ENCODE results near the gene SLC25A5. TPM values are rescaled to one million over a fixed set of nuclear protein-coding genes. Genes with fewer than 3 reads are reported as not detected.
"Not testable (repeated sequence)": the region's sequence is repeated elsewhere in the genome, so short reads cannot be mapped to it uniquely, and the experiment has no call there.

Gene SLC25A5
- total RNA-seq, 1 donor from 2014 or later = 153 TPM

DNA sequence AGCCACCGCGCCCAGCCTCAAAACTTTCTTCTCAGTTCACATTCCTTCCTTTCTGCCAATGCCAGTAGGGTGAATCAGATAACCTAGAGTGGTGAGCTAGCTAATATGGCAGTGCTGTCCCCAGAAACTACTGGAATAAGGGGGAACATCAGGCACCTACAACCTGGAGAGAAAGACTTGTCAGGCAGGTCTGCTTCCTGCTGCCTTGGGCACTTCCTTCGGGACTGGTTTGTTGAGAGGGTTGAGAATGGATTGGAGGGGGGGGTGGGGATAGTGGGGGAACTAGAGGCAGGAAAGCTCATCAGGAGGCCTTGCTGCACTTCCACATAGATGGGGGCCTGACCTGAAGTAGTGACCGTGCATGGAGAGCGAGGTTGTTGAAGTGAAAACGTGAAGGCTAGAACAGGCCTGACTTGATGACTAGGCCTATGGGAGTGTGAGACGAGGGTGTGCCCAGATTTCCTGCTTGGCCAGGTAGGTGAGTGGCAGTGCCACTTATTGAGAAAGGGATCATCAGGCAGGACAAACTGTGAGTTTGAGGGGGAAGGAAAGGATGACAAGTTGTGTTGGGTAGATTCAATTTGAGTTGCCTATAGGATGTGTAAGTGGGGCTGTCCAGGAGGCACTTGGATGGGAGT, 33.4 kb downstream of the SLC25A5 start:
- H3K4me1 Mint-ChIP-seq (ENCODE audit: low read depth) = peaks cover 20% of the 10 kb centered on the region
- DNase-seq (ENCODE audit: low spot score) = peak; percentile 15
- peak overlapping the region; percentile 29 for H3K27ac Mint-ChIP-seq (ENCODE audit: unreplicated experiment)
- H3K36me3 Mint-ChIP-seq (ENCODE audit: low read depth) = no peaks in the 10 kb centered on the region
- TF ChIP-seq, protein P1, sequence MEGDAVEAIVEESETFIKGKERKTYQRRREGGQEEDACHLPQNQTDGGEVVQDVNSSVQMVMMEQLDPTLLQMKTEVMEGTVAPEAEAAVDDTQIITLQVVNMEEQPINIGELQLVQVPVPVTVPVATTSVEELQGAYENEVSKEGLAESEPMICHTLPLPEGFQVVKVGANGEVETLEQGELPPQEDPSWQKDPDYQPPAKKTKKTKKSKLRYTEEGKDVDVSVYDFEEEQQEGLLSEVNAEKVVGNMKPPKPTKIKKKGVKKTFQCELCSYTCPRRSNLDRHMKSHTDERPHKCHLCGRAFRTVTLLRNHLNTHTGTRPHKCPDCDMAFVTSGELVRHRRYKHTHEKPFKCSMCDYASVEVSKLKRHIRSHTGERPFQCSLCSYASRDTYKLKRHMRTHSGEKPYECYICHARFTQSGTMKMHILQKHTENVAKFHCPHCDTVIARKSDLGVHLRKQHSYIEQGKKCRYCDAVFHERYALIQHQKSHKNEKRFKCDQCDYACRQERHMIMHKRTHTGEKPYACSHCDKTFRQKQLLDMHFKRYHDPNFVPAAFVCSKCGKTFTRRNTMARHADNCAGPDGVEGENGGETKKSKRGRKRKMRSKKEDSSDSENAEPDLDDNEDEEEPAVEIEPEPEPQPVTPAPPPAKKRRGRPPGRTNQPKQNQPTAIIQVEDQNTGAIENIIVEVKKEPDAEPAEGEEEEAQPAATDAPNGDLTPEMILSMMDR (IDR thresholded peaks at IDR 0.05) = no peak
- H3K27me3 Mint-ChIP-seq (ENCODE audit: low read depth) = no peaks in the 10 kb centered on the region
- H3K4me3 Mint-ChIP-seq (ENCODE audit: unreplicated experiment) = no peak overlapping the region
- H3K9me3 Mint-ChIP-seq (ENCODE audit: low read depth) = peaks cover 2% of the 10 kb centered on the region

DNA sequence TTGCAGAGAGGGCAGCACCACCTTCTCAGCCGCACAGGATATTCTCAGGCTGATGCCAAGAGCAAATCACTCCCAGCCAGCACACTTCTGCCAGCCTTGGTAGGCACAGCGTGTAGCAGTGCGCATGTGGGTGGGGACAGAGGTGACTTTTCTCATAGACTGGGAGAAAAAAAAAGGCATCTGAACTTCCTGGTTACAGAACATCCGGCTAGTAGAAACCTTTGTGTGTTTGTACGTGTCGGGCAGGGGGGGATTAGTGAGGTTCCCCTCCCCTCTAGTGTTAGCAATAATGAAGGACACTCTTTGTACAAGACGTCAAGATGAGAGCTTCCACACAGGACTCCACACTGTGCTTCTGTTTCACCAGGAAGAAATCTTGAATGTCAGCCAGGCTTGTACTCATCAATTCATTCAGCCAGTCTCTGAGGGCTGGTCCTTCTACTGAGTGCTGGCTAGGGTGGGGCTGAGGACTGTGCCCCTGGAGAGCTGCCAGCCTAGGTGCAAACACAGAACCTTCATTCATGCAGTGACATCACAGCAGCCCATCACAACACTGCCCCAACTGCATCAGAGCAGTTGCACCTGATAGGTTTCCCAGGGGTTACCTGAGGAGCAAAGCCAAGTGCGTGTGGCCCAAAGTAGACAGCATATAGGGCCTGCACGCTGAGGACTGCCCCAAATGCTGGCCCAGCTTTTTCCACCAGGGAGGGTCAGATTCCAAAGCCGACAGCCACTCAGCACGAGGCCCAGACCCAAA, 34.7 kb downstream of the SLC25A5 start:
- no peaks in the 10 kb centered on the region for H3K27me3 Mint-ChIP-seq (ENCODE audit: low read depth)

DNA sequence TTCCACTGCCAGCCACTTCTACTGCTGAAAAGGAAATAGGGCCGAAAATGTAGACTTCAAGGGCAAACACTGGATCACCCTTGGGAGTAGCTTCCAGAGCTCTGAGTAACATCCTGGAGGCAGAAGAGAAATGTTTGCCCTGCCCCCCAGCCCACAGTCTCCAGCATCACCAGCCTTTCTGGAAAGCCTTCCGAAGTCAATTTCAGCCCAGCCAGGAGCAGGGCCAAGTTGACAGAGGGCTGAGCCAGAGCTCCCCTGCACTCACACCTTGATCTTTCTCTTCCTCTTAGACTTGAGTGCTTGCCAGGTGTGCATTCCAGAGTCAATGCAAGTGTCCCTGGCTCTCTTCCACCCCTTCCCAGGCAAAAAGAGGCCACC, 35.2 kb downstream of the SLC25A5 start:
- Mint-ChIP-seq H3K4me1 (ENCODE audit: low read depth) (peaks cover 26% of the 10 kb centered on the region), H3K4me3 (ENCODE audit: unreplicated experiment) (no peak overlapping the region), H3K27ac (ENCODE audit: unreplicated experiment) (peak overlapping the region; percentile 92), H3K27me3 (ENCODE audit: low read depth) (no peaks in the 10 kb centered on the region), H3K9me3 (ENCODE audit: low read depth) (no peaks in the 10 kb centered on the region), H3K36me3 (ENCODE audit: low read depth) (no peaks in the 10 kb centered on the region)
- peak; percentile 81 for DNase-seq (ENCODE audit: low spot score)
- TF ChIP-seq, protein P1 (IDR thresholded peaks at IDR 0.05) = no peak

More for the DNA sequence above, 34.7 kb downstream of the SLC25A5 start:
- TF ChIP-seq, protein P1 (IDR thresholded peaks at IDR 0.05) = peak; percentile 33
- Mint-ChIP-seq H3K36me3 (ENCODE audit: low read depth) (no peaks in the 10 kb centered on the region), H3K4me3 (ENCODE audit: unreplicated experiment) (peak overlapping the region; percentile 19), H3K27ac (ENCODE audit: unreplicated experiment) (peak overlapping the region; percentile 92), H3K9me3 (ENCODE audit: low read depth) (no peaks in the 10 kb centered on the region), H3K4me1 (ENCODE audit: low read depth) (peaks cover 26% of the 10 kb centered on the region)
- peak; percentile 38 for DNase-seq (ENCODE audit: low spot score)

DNA sequence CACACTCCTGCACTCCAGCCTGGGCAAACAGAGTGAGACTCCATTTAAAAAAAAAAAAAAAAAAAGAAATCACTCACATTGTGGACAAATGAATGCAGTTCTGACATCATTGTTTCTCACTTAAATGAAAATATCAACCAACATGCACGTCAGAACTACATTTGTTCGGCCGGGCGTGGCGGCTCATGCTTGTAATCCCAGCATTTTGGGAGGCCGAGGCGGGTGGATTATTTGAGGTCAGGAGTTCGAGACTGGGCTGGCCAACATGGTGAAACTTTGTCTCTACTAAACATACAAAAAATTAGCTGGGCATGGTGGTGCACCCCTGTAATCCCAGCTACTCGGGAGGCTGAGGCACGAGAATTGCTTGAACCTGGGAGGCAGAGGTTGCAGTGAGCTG, 36.9 kb downstream of the SLC25A5 start:
- H3K4me3 Mint-ChIP-seq (ENCODE audit: unreplicated experiment); H3K27ac Mint-ChIP-seq (ENCODE audit: unreplicated experiment); H3K36me3 Mint-ChIP-seq (ENCODE audit: low read depth); H3K27me3 Mint-ChIP-seq (ENCODE audit: low read depth); H3K9me3 Mint-ChIP-seq (ENCODE audit: low read depth): not testable (repeated sequence)
- peak; percentile 46 for DNase-seq (ENCODE audit: low spot score)
- H3K4me1 Mint-ChIP-seq (ENCODE audit: low read depth) = peaks cover 30% of the 10 kb centered on the region

DNA sequence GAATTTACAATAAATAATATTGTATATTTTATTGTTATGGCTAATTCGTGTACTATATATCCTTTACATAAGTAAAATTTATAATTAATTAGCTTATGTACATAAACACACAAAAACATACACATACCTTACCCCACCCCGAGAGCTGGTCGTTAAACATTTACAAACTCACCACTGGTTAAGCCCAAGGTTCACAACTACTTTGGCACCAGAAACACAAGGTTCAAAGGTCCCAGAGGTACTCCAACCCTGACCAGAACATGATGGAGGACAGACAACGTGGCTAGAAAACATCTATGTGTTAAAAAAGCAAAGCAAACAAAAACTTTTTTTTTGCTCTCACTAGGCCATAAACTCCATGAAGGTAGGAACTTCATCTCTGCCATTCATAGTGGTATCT, 37.7 kb downstream of the SLC25A5 start:
- peaks cover 30% of the 10 kb centered on the region for H3K4me1 Mint-ChIP-seq (ENCODE audit: low read depth)
- H3K4me3 Mint-ChIP-seq (ENCODE audit: unreplicated experiment) = no peak overlapping the region
- no peak for DNase-seq (ENCODE audit: low spot score)
- H3K27me3 Mint-ChIP-seq (ENCODE audit: low read depth) = no peaks in the 10 kb centered on the region
- no peak overlapping the region for H3K27ac Mint-ChIP-seq (ENCODE audit: unreplicated experiment)
- H3K36me3 Mint-ChIP-seq (ENCODE audit: low read depth) = no peaks in the 10 kb centered on the region
- H3K9me3 Mint-ChIP-seq (ENCODE audit: low read depth) = no peaks in the 10 kb centered on the region
- TF ChIP-seq, protein P1 (IDR thresholded peaks at IDR 0.05) = no peak
